SJCRH30 (cell line): ENCODE measurements around the gene CAPN15. TPM values are rescaled to one million over a fixed set of nuclear protein-coding genes. Genes with fewer than 3 reads are reported as not detected.
"Not testable (repeated sequence)": the region's sequence is repeated elsewhere in the genome, so short reads cannot be mapped to it uniquely, and the experiment has no call there.

ENCODE experiments used
- DNase-seq, 2 experiments: peaks; one replicate each; pipeline ENCODE4 v3.0.0-alpha.2; 2015 to 2020
- H3K27ac ChIP-seq: fragments of 250-450 bp; sonication (Bioruptor Pico); 2 replicates; pipeline ENCODE4 v1.5.1; 2020; ENCODE audit warnings: mild to moderate bottlenecking, moderate library complexity
- H3K27me3 ChIP-seq: fragments of 250-450 bp; sonication (Bioruptor Pico); 2 replicates; pipeline ENCODE4 v1.5.1; 2020; ENCODE audit warnings: mild to moderate bottlenecking, moderate library complexity
- H3K36me3 ChIP-seq: fragments of 250-450 bp; sonication (Bioruptor Pico); 2 replicates; pipeline ENCODE4 v1.5.1; 2020; ENCODE audit warnings: mild to moderate bottlenecking, moderate library complexity
- H3K4me1 ChIP-seq: fragments of 250-450 bp; sonication (Bioruptor Pico); 2 replicates; pipeline ENCODE4 v1.5.1; 2020; ENCODE audit warnings: mild to moderate bottlenecking, moderate library complexity
- H3K4me3 ChIP-seq: fragments of 250-450 bp; sonication (Bioruptor Pico); 2 replicates; pipeline ENCODE4 v1.5.1; 2020; ENCODE audit warnings: mild to moderate bottlenecking, moderate library complexity
- H3K9me3 ChIP-seq: fragments of 250-450 bp; sonication (Bioruptor Pico); replicated peaks from 2 replicates; pipeline ENCODE4 v1.5.1; 2020; ENCODE audit warnings: mild to moderate bottlenecking, moderate library complexity
- total RNA-seq: library from RNA; depleted of rRNA; stranded (reverse); fragments of >200 nt; shearing (Covaris generic); gene quantifications from 2 replicates; pipeline ENCODE4 v1.2.3, GENCODE V29; 2014

The CAPN15 gene
- total RNA-seq, 1 experiment from 2014 or later, result 54.0 TPM

DNA sequence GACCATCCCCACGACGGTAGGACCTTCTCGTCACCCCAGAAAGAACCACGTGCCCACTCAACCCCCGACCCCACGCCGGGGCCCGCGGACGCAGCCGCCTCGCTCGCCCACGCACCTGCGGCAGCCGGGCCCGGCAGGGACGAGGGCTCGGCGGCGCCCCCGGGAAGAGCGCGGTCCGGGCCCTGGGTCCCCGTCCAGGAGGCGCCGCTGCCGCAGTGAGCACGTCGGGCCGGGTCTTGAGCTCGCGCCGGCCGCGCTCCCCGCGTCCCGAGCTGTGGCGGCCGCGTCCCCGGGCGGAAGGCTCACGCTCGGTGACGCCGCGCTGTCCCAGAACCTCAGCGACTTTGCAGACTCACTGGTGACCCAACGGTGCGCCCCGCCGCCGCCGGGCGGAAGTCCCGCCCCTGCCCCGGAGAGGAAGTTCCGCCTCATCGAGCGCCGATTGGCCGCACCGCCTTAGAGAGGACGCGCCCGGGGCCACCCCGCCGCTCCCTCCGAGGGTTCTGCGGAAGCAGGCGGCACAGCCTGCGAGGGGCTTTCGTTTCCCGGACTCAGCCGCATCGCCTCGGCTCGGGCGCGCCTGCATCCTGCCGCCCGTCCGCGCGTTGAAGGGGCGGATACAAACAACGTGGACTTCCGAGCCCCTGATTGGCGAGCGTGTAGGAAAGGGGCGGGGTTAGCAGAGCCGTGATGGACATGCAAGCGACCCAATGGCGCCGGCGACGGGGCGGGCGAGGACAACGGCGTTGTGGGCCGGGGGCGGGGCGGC lies 61.6 kb downstream of the CAPN15 start:
- no peaks in the 10 kb centered on the region for H3K9me3 ChIP-seq
- no peaks in the 10 kb centered on the region for H3K4me1 ChIP-seq
- H3K36me3 ChIP-seq, result no peaks in the 10 kb centered on the region
- H3K27me3 ChIP-seq, result no peaks in the 10 kb centered on the region
- peak overlapping the region; percentile 98 for H3K4me3 ChIP-seq
- DNase-seq, result peak; percentile 96
- H3K27ac ChIP-seq, result peak overlapping the region; percentile 88

DNA sequence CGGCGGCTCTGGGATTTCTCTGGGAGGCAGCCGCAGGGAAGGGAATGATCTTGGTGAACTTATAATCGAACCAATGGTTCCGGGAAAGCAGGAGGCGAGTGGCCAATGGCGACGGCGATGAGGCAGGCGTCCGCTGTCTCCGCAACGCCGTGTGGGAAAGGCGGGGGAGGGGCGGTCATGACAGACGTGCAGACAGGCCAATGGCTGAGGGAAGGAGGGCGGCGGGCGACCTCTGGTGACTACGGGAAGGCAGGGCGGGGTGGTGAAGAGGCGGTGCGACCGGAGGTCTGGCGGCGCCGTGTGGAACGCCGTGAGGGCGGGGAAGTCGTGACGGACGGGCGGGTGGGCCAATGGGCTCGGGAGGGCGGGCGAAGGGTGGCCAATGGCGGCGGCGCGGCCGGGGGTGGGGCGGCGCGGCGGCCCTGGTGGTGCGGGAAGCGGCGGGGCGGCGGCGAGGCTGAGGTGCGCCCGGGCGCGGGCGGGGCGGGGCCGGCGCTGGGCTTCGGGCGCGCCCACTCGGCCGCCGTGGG lies 62.2 kb downstream of the CAPN15 start, which contains the start of gene RAB40C:
TSS of gene RAB40C (plus strand) at position 409 of the 530 bp plus-strand sequence. CDS start 226 bp downstream, outside the sequence.
- no peaks in the 10 kb centered on the region for H3K4me1 ChIP-seq

DNA sequence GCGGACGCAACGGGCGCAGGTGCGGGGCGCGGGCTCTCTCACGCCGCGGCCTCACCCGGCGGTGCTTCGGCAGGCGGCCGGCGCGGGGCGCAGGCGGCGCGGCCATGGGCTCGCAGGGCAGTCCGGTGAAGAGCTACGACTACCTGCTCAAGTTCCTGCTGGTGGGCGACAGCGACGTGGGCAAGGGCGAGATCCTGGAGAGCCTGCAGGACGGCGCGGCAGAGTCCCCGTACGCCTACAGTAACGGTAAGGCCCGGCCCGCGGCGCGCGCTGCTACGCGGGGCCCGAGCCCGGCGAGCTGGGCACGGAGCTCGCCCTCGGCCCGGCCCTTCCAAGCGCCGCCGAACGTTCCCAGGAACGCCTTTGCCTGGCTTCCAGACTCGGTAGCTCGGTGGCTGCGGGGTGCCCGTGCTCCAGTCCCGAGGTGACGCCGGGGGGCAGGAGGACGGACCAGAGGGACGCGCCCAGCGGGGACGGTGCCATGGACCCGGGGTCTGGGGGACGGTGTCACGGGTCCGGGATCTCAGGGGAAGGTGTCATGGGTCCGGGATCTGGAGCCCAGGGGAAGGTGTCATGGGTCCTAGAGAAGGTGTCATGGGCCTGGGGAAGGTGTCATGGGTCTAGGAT lies 62.8 kb downstream of the CAPN15 start:
- no peaks in the 10 kb centered on the region for H3K4me1 ChIP-seq
- no peak for DNase-seq
- H3K27ac ChIP-seq, result no peak overlapping the region

More for the DNA sequence above, 62.2 kb downstream of the CAPN15 start, which contains the start of gene RAB40C:
- Histone ChIP-seq H3K36me3 (no peaks in the 10 kb centered on the region), H3K4me3 (peak within 1 kb of the TSS; percentile 98), H3K27me3 (no peaks in the 10 kb centered on the region), H3K27ac (peak within 1 kb of the TSS; percentile 88), H3K9me3 (no peaks in the 10 kb centered on the region)
- peak; percentile 98 to 99 for DNase-seq

GRCh38 chr16:590815-591200 lies 63.3 kb downstream of the CAPN15 start:
- no peaks in the 10 kb centered on the region for H3K9me3 ChIP-seq
- H3K4me3 ChIP-seq, result peak overlapping the region; percentile 74
- H3K36me3 ChIP-seq, result no peaks in the 10 kb centered on the region
- no peaks in the 10 kb centered on the region for H3K4me1 ChIP-seq
- H3K27me3 ChIP-seq, result no peaks in the 10 kb centered on the region
- H3K27ac ChIP-seq, result no peak overlapping the region
- DNase-seq, result no peak

More for the DNA sequence above, 62.8 kb downstream of the CAPN15 start:
- Histone ChIP-seq H3K27me3 (no peaks in the 10 kb centered on the region), H3K9me3 (no peaks in the 10 kb centered on the region), H3K36me3 (no peaks in the 10 kb centered on the region), H3K4me3 (peak overlapping the region; percentile 74)

DNA sequence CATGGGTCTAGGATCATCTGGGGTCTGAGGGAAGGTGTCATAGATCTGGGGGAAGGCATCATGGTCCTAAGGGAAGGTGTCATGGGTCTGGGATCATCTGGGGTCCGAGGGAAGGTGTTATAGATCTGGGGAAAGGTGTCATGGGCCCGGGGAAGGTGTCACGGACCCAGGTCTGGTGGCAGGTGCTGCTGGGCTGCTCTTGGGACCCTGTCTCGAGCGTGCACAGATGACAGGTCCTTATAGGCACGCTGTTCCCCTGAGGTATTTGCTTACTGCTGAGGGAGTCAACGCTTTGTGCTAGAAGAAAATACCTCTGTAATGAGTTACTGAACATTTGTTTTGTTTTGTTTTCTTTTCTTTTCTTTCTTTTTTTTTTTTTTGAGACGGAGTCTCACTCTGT lies 63.7 kb downstream of the CAPN15 start:
- H3K36me3 ChIP-seq, result no peaks in the 10 kb centered on the region
- no peak overlapping the region for H3K4me3 ChIP-seq
- DNase-seq, result no peak
- H3K4me1 ChIP-seq, result no peaks in the 10 kb centered on the region
- H3K27ac ChIP-seq, result no peak overlapping the region
- H3K9me3 ChIP-seq, result no peaks in the 10 kb centered on the region
- no peaks in the 10 kb centered on the region for H3K27me3 ChIP-seq

DNA sequence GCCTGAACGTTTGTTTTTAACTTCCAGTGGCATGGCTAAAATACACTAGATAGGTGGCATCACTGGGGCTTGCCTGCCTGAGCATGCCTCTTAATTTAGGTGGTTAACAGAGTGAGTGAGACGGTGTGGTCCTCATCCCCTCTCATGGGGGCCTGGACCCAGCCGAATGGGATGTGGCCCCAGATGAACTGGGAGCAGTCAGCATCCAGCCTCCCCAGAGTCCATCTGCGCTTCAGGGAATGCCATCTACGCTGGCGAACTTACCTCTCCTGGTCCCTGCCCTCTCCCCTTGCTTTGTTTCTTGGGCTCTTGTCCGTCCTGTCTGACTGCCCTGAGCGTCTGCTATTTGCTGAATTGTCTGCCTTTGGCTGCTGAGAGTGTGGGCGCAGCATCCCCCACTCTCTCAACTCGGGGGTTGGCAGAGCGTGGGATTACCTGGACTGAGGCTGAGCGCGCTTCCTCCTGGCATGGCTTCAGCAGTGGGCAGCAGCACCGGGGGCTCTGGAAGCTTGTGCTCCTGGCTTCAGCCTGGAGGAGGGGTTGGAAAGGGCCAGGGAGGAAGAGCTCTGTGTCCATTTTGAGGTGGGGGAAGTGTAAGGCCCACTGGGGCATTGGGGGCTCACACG lies 64.5 kb downstream of the CAPN15 start:
- Histone ChIP-seq H3K4me1 (no peaks in the 10 kb centered on the region), H3K27ac (no peak overlapping the region), H3K36me3 (no peaks in the 10 kb centered on the region), H3K4me3 (no peak overlapping the region), H3K27me3 (no peaks in the 10 kb centered on the region), H3K9me3 (no peaks in the 10 kb centered on the region)
- DNase-seq, result no peak

- Histone ChIP-seq H3K27ac (no peak overlapping the region), H3K27me3 (no peaks in the 10 kb centered on the region), H3K4me3 (no peak overlapping the region), H3K4me1 (no peaks in the 10 kb centered on the region), H3K9me3 (no peaks in the 10 kb centered on the region), H3K36me3 (no peaks in the 10 kb centered on the region)
- DNase-seq, result no peak
Observed at GRCh38 chr16:592518-593306, 65.2 kb downstream of the CAPN15 start.

- Histone ChIP-seq H3K36me3 (no peaks in the 10 kb centered on the region), H3K9me3 (no peaks in the 10 kb centered on the region), H3K27me3 (no peaks in the 10 kb centered on the region), H3K4me3 (no peak overlapping the region), H3K27ac (no peak overlapping the region), H3K4me1 (no peaks in the 10 kb centered on the region)
- DNase-seq, result no peak
Observed at GRCh38 chr16:593406-593805, 65.9 kb downstream of the CAPN15 start.

- no peaks in the 10 kb centered on the region for H3K27me3 ChIP-seq
- H3K36me3 ChIP-seq, result no peaks in the 10 kb centered on the region
- no peaks in the 10 kb centered on the region for H3K9me3 ChIP-seq
- H3K4me3 ChIP-seq, result no peak overlapping the region
- no peaks in the 10 kb centered on the region for H3K4me1 ChIP-seq
- no peak for DNase-seq
- H3K27ac ChIP-seq, result no peak overlapping the region
Observed at GRCh38 chr16:593807-594206, 66.3 kb downstream of the CAPN15 start.

GRCh38 chr16:595094-595528 lies 67.6 kb downstream of the CAPN15 start:
- no peak overlapping the region for H3K27ac ChIP-seq
- no peaks in the 10 kb centered on the region for H3K27me3 ChIP-seq
- no peaks in the 10 kb centered on the region for H3K4me1 ChIP-seq
- H3K9me3 ChIP-seq, result no peaks in the 10 kb centered on the region
- H3K36me3 ChIP-seq, result no peaks in the 10 kb centered on the region
- DNase-seq, result no peak
- H3K4me3 ChIP-seq, result no peak overlapping the region

DNA sequence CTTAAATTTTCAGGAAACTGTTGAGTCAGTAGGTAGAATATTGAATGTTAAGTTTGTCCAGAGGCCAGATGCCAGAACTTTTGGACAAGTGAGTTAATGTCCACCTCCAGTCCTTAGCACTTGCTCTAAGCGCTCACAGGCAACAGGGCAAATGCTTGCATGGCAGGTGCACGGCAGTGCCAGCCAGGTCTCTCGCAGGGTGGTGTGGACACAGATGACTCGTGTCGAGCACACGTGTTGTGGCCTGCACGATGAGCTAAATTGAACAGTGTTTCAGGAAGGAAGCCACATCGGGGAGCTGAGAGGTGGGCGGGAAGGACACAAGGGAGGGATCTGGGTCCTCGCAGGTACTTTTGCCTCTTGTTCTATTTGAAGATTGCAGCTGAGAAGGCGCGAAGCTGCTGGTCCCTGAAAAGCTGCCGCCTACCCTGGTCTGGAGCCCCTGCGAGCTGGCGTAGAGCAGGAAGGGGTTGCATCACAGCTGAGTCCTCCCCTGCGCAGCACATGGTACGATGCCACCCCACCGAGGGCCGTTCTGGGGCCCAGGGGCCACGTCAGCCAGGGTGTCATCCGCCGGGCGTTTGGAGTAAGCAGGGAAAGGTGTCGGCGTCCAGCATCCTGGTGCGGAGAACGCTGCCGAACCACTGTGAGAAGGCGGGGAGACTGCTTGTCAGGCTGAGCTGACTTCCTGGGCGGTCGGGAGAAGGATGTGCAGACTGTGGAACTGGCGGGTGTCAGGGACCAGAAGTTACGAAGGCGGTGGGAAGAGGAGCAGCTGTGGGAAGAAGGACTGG lies 68.6 kb downstream of the CAPN15 start:
- H3K9me3 ChIP-seq, result no peaks in the 10 kb centered on the region
- DNase-seq, result no peak
- no peaks in the 10 kb centered on the region for H3K4me1 ChIP-seq
- no peak overlapping the region for H3K27ac ChIP-seq
- no peaks in the 10 kb centered on the region for H3K27me3 ChIP-seq
- no peak overlapping the region for H3K4me3 ChIP-seq
- H3K36me3 ChIP-seq, result no peaks in the 10 kb centered on the region

DNA sequence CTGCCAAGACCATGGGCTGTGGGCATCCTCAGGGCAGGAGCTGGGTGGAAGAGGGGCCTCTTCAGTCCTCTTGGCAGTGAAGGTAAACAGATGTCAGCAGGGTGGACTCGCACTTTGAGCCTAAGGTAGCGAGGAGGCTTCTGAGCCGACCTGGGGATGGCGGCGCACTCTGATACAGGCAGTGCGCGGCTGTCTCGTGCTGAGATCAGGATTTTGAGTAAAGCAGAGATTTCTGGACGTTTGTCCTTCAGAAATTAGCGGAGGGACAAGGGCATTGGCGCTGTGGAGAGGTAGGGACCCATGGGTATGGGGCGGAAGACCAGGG lies 69.2 kb downstream of the CAPN15 start:
- Histone ChIP-seq H3K36me3 (no peaks in the 10 kb centered on the region), H3K4me1 (no peaks in the 10 kb centered on the region), H3K27me3 (no peaks in the 10 kb centered on the region), H3K4me3 (no peak overlapping the region), H3K9me3 (no peaks in the 10 kb centered on the region), H3K27ac (no peak overlapping the region)
- no peak for DNase-seq

DNA sequence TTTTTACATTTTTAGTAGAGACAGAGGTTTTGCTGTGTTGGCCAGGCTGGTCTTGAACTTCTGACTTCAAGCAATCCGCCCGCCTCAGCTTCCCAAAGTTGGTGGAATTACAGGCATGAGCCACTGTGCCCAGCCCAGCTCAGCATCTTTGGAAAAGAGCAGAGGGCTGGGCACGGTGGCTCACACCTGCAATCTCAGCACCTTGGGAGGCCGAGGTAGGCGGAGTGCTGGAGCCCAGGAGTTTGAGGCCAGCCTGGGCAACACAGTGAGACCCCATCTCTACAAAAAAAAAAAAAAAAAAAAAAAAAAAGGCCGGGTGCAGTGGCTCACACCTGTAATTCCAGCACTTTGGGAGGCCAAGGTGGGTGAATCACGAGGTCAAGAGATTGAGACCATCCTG lies 70.1 kb downstream of the CAPN15 start:
- DNase-seq, H3K27me3 ChIP-seq, H3K4me3 ChIP-seq, H3K4me1 ChIP-seq, H3K36me3 ChIP-seq, H3K9me3 ChIP-seq, H3K27ac ChIP-seq: not testable (repeated sequence)
